ENCODE data around the gene SERGEF. TPM values are rescaled to one million over a fixed set of nuclear protein-coding genes. Genes with fewer than 3 reads are reported as not detected.

Gene SERGEF
- total and polyA plus RNA-seq, 2 of the 13 experiments (the other 11 are each of a cell fraction or from before 2014, with no cell fraction given), result 54.5 to 114 TPM

DNA sequence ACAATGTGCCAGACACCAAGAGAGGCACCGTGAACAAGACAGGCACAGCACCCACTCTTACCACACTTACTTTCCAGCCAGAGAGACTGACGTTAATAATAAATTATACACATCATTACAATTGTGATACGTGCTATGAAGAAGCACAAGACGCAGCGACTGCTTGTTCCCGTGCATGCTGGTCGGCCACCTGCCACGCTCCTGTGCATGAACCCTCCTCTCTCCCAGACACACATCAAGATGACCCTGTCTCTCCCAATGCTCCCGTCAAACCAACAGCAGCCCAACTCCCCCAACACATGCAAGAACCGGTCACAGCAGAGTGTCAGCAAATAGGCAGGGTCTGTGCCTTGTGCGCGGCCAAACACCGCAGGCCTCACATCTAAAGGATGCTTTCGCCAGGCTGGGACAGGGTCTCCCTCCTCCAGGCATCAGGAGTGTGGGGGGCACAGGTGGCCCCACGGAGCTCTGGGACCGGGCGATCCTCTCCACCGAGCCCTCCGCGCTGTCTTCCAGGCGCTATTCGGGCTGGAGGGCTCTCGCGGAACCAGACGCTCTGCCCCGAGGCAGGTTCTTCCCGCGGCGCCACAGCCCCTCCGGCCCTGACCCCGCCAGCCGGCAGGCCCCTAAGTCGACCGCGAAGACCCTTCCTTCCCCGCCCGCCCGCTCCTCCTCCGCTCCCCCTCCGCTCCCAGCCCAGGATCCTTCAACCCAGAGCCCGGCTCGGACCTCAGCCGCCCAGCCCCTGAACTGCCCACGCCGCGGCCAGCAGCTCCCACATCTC, 533 bp downstream of the SERGEF start (continued):
- TF ChIP-seq AHR (CRISPR knock-in tag; IDR thresholded peaks at IDR 0.05) (peak; percentile 14; the same call in 1 of the 2 replicates), ARNT2 (CRISPR knock-in tag; IDR thresholded peaks at IDR 0.05; ENCODE audit: low read depth) (0 out of 2 replicates have a peak, but pooled peaks have one; percentile 1), SAP130 (CRISPR knock-in tag; IDR thresholded peaks at IDR 0.05; ENCODE audit: low read depth) (no peak; the same call in 1 of the 2 replicates), DR1 (CRISPR knock-in tag; IDR thresholded peaks at IDR 0.05) (no peak), KAT2B (IDR thresholded peaks at IDR 0.05; ENCODE audit: borderline replicate concordance, low read depth, low read length) (no peak), SKIL (CRISPR knock-in tag; IDR thresholded peaks at IDR 0.05; ENCODE audit: borderline replicate concordance) (0 out of 2 replicates have a peak, but pooled peaks have one; percentile 63), BHLHE40 (IDR thresholded peaks at IDR 0.05; ENCODE audit: low read length) (no peak), ZNF232 (CRISPR knock-in tag; IDR thresholded peaks at IDR 0.05; ENCODE audit: borderline replicate concordance) (no peak)

GRCh38 chr11:18011633-18012032, 1.2 kb downstream of the SERGEF start:
- Histone ChIP-seq H3K27ac (ENCODE audit: extremely low read length, insufficient read depth, low read length) (peak overlapping the region; percentile 70), H3K4me3 (replicated peaks in 1 of 3; ENCODE audit: insufficient read depth in 1 of 3, low read depth in 2 of 3, low read length in 3 of 3) (peak overlapping the region; percentile 54 to 92 (median 74))
- no peak for FAIRE-seq
- TF ChIP-seq ELF1 (CRISPR knock-in tag; IDR thresholded peaks at IDR 0.05) (0 out of 2 replicates have a peak, but pooled peaks have one; percentile 5), POLR2G (IDR thresholded peaks at IDR 0.05; ENCODE audit: low read depth, low read length) (peak; percentile 52; the same call in 1 of the 2 replicates), RBM39 (IDR thresholded peaks at IDR 0.05; ENCODE audit: low read depth, low read length, poor library complexity, severe bottlenecking) (peak; percentile 2)
- TF ChIP-seq, protein P1, sequence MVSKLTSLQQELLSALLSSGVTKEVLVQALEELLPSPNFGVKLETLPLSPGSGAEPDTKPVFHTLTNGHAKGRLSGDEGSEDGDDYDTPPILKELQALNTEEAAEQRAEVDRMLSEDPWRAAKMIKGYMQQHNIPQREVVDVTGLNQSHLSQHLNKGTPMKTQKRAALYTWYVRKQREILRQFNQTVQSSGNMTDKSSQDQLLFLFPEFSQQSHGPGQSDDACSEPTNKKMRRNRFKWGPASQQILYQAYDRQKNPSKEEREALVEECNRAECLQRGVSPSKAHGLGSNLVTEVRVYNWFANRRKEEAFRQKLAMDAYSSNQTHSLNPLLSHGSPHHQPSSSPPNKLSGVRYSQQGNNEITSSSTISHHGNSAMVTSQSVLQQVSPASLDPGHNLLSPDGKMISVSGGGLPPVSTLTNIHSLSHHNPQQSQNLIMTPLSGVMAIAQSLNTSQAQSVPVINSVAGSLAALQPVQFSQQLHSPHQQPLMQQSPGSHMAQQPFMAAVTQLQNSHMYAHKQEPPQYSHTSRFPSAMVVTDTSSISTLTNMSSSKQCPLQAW (CRISPR knock-in tag; IDR thresholded peaks at IDR 0.05), result no peak
- TF ChIP-seq, protein P2, sequence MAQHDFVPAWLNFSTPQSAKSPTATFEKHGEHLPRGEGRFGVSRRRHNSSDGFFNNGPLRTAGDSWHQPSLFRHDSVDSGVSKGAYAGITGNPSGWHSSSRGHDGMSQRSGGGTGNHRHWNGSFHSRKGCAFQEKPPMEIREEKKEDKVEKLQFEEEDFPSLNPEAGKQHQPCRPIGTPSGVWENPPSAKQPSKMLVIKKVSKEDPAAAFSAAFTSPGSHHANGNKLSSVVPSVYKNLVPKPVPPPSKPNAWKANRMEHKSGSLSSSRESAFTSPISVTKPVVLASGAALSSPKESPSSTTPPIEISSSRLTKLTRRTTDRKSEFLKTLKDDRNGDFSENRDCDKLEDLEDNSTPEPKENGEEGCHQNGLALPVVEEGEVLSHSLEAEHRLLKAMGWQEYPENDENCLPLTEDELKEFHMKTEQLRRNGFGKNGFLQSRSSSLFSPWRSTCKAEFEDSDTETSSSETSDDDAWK (CRISPR knock-in tag; IDR thresholded peaks at IDR 0.05), result no peak

More at GRCh38 chr11:18011633-18012032, 1.2 kb downstream of the SERGEF start:
- BruUV-seq (replicated peaks), result no TSS peak
- no peaks in the 10 kb centered on the region for H3K9me3 ChIP-seq (ENCODE audit: low read length)
- peak; percentile 21 for DNase-seq (ENCODE audit: low spot score)
- intact Hi-C loops (cut with micrococcal nuclease; ENCODE audit: unreplicated experiment) (loop anchor here (2.0 kb wide), 1 partner anchor 95 kb away; the partner anchor contains the start of gene SAAL1), in situ Hi-C loops (cut with HindIII; ENCODE audit: extremely low pct_ligation_motif_present, low pct_unique_long_range_greater_than_20kb) (loop anchor here (5.0 kb wide), 1 partner anchor 96 kb away; the partner anchor contains the start of gene SAAL1)
- CTCF ChIA-PET (ENCODE audit: low intra/inter-chr PET ratio, low total read pairs), result no interaction called here
- no peaks in the 10 kb centered on the region; a peak in 1 of 5 replicates for H3K27me3 ChIP-seq (ENCODE audit: control insufficient read depth in 1 of 2, insufficient read depth in 2 of 2, low read length in 2 of 2)
- ATAC-seq, result peak; percentile 15
- H4K20me1 ChIP-seq (ENCODE audit: insufficient read depth, low read length), result no peaks in the 10 kb centered on the region
- WGBS (ENCODE audit: low lambda C conversion rate), result 0% methylated on average over 8 of the region's 8 CpGs
- POLR2A ChIA-PET, result interaction anchor here (0.8 to 3.4 kb wide), 2 partner anchors 10 to 25 kb away, joined by 4 to 25 read pairs; no protein-coding TSS in a partner anchor
- peak overlapping the region; percentile 24 for H2AFZ ChIP-seq (ENCODE audit: low read length)
- H3K4me2 ChIP-seq (ENCODE audit: low read depth, low read length), result peak overlapping the region; percentile 97
- H3K9ac ChIP-seq (ENCODE audit: insufficient read depth, low read depth, low read length), result peak overlapping the region; percentile 85
- H3K36me3 ChIP-seq (replicated peaks in 1 of 2; ENCODE audit: control insufficient read depth in 1 of 2, insufficient read depth in 2 of 2, low read length in 2 of 2), result 0 out of 5 replicates have a peak, but pooled peaks cover 0 to 3% of the 10 kb centered on the region in 2 experiments
- H3K79me2 ChIP-seq (ENCODE audit: insufficient read depth, low read length), result peaks cover 39% of the 10 kb centered on the region
- H3K4me1 ChIP-seq (ENCODE audit: insufficient read depth, low read length), result peaks cover 47% of the 10 kb centered on the region
